Astrocyte (in vitro differentiated cells and primary cell): ENCODE measurements around the gene AKAP13.

Experiments
- CTCF ChIP-seq: IDR thresholded peaks from 2 replicates; pipeline ENCODE4 v1.5.1; 2011; ENCODE audit warnings: low read depth, mild to moderate bottlenecking, inconsistent platforms, low read length, moderate library complexity; ENCODE audit not compliant: insufficient read depth
- EZH2 ChIP-seq: IDR thresholded peaks from 2 replicates; pipeline ENCODE4 v1.6.1; 2012; ENCODE audit warnings: mild to moderate bottlenecking, low read length, inconsistent platforms; ENCODE audit not compliant: insufficient read depth

GRCh38 chr15:85455891-85456290 is 75.5 kb downstream of the AKAP13 start:
- TF ChIP-seq CTCF (no peak), EZH2 (no peak)
